ENCODE data around the gene ASCL2. TPM values are rescaled to one million over a fixed set of nuclear protein-coding genes. Genes with fewer than 3 reads are reported as not detected.
A peak's percentile ranks its signal among the peaks of the same experiment; 100 is the strongest.

Gene ASCL2
- total and polyA plus RNA-seq, 8 donors, result 0.24 to 7.0 (median 0.95) TPM

- TF ChIP-seq, protein P1, sequence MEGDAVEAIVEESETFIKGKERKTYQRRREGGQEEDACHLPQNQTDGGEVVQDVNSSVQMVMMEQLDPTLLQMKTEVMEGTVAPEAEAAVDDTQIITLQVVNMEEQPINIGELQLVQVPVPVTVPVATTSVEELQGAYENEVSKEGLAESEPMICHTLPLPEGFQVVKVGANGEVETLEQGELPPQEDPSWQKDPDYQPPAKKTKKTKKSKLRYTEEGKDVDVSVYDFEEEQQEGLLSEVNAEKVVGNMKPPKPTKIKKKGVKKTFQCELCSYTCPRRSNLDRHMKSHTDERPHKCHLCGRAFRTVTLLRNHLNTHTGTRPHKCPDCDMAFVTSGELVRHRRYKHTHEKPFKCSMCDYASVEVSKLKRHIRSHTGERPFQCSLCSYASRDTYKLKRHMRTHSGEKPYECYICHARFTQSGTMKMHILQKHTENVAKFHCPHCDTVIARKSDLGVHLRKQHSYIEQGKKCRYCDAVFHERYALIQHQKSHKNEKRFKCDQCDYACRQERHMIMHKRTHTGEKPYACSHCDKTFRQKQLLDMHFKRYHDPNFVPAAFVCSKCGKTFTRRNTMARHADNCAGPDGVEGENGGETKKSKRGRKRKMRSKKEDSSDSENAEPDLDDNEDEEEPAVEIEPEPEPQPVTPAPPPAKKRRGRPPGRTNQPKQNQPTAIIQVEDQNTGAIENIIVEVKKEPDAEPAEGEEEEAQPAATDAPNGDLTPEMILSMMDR (IDR thresholded peaks at IDR 0.05), result no peak
- no peak for FAIRE-seq
- WGBS, 2 donors, result 75 to 87% methylated on average over 29 of the region's 29 CpGs
- ATAC-seq, result no peak
- Histone ChIP-seq H3K27ac (no peak overlapping the region), H3K9me3 (no peaks in the 10 kb centered on the region), H3K4me3 (no peak overlapping the region), H3K36me3 (no peaks in the 10 kb centered on the region), H3K27me3 (no peaks in the 10 kb centered on the region), H3K4me1 (no peaks in the 10 kb centered on the region)
- DNase-seq, result peak in 1 of 6 donors; percentile 45
- intact Hi-C loops (cut with DNase I), result no loop called here
Measured at GRCh38 chr11:2258501-2259465, 11.6 kb downstream of the ASCL2 start.

GRCh38 chr11:2256951-2257700 lies 13.3 kb downstream of the ASCL2 start:
- Histone ChIP-seq H3K4me3 (no peak overlapping the region), H3K9me3 (no peaks in the 10 kb centered on the region), H3K27me3 (no peaks in the 10 kb centered on the region), H3K4me1 (no peaks in the 10 kb centered on the region), H3K36me3 (no peaks in the 10 kb centered on the region), H3K27ac (no peak overlapping the region)
- FAIRE-seq (no peak), ATAC-seq (peak in 3 of 4 donors; percentile 61 to 82 (median 73)), DNase-seq (peak in 2 of 6 donors; percentile 57 to 63)
- intact Hi-C loops (cut with DNase I), result no loop called here
- WGBS, 2 donors, result 63 to 76% methylated on average over 22 to 31 of the region's 31 CpGs
- TF ChIP-seq, protein P1 (IDR thresholded peaks at IDR 0.05), result no peak

DNA sequence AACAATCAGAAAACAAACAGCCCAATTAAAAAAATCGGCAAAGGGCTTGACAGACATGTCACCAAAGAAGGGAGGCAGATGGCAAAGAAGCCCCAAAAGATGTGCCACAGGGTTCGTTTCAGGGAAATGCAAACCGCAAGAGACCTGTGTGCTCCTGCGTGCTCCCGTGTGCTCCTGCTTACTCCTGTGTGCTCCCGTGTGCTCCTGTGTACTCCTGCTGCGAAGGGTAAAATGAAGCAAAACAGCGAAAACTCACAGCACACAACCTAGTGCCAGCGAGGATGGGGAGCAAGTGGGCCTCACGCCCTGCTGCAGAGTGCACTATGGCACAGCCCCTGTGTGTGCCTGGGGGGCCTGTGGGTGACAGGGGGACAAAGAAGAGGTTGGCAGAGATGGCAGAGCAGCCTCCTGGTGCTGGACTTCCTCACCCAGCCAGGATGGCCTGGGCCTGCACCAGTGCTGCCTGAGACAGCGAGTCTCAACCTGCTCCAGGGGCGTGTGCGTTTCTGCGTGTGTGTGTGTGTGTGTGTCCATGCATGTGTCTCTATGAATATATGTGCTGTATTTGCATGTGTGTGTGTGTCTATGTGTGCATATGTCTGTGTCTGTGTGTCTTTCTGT lies 14.0 kb downstream of the ASCL2 start:
- no peak for FAIRE-seq
- ATAC-seq, result peak in 1 of 4 donors; percentile 49
- peak in 1 of 6 donors; percentile 45 for DNase-seq

GRCh38 chr11:2252018-2252417 lies 18.4 kb downstream of the ASCL2 start:
- no peaks in the 10 kb centered on the region for H3K4me1 ChIP-seq
- ATAC-seq (no peak), FAIRE-seq (no peak), DNase-seq (no peak)
- H3K9me3 ChIP-seq, result no peaks in the 10 kb centered on the region
- no peak overlapping the region for H3K4me3 ChIP-seq
- intact Hi-C loops (cut with DNase I), result no loop called here
- H3K27ac ChIP-seq, result no peak overlapping the region
- WGBS, 2 donors, result 87 to 92% methylated on average over 6 of the region's 6 CpGs
- no peaks in the 10 kb centered on the region for H3K36me3 ChIP-seq
- no peaks in the 10 kb centered on the region for H3K27me3 ChIP-seq
- TF ChIP-seq, protein P1 (IDR thresholded peaks at IDR 0.05), result no peak

More for the DNA sequence above, 14.0 kb downstream of the ASCL2 start:
- Histone ChIP-seq H3K4me3 (no peak overlapping the region), H3K9me3 (no peaks in the 10 kb centered on the region), H3K27ac (no peak overlapping the region), H3K36me3 (no peaks in the 10 kb centered on the region), H3K4me1 (no peaks in the 10 kb centered on the region), H3K27me3 (no peaks in the 10 kb centered on the region)
- 79 to 83% methylated on average over 14 of the region's 14 CpGs for WGBS, 2 donors
- intact Hi-C loops (cut with DNase I), result no loop called here
- TF ChIP-seq, protein P1 (IDR thresholded peaks at IDR 0.05), result no peak

All from pancreas (tissue), 10 donors.